ENCODE data around the gene BCL2L11. TPM values are rescaled to one million over a fixed set of nuclear protein-coding genes. Genes with fewer than 3 reads are reported as not detected.

Gene BCL2L11
- total and polyA plus RNA-seq, 7 donors, result 8.3 to 30.0 (median 16.0) TPM

GRCh38 chr2:111094691-111095090 is 26.0 kb upstream of the BCL2L11 start:
- Histone ChIP-seq H3K27ac (no peak overlapping the region), H3K4me1 (no peaks in the 10 kb centered on the region), H3K4me3 (no peak overlapping the region), H3K27me3 (no peaks in the 10 kb centered on the region), H3K9me3 (no peaks in the 10 kb centered on the region), H3K36me3 (no peaks in the 10 kb centered on the region)
- intact Hi-C loops (cut with DNase I), result no loop called here
- WGBS, 2 donors, result 92 to 97% methylated on average over 2 of the region's 2 CpGs
- DNase-seq, result no peak
- TF ChIP-seq, protein P1, sequence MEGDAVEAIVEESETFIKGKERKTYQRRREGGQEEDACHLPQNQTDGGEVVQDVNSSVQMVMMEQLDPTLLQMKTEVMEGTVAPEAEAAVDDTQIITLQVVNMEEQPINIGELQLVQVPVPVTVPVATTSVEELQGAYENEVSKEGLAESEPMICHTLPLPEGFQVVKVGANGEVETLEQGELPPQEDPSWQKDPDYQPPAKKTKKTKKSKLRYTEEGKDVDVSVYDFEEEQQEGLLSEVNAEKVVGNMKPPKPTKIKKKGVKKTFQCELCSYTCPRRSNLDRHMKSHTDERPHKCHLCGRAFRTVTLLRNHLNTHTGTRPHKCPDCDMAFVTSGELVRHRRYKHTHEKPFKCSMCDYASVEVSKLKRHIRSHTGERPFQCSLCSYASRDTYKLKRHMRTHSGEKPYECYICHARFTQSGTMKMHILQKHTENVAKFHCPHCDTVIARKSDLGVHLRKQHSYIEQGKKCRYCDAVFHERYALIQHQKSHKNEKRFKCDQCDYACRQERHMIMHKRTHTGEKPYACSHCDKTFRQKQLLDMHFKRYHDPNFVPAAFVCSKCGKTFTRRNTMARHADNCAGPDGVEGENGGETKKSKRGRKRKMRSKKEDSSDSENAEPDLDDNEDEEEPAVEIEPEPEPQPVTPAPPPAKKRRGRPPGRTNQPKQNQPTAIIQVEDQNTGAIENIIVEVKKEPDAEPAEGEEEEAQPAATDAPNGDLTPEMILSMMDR (IDR thresholded peaks at IDR 0.05), result no peak
- no peak for TF ChIP-seq POLR2A (IDR thresholded peaks at IDR 0.05)
- TF ChIP-seq EP300 (IDR thresholded peaks at IDR 0.05), result no peak
- TF ChIP-seq POLR2AphosphoS5 (IDR thresholded peaks at IDR 0.05), result no peak

GRCh38 chr2:111095434-111095833 is 25.3 kb upstream of the BCL2L11 start:
- no peak overlapping the region for H3K4me3 ChIP-seq
- H3K9me3 ChIP-seq, result no peaks in the 10 kb centered on the region
- H3K36me3 ChIP-seq, result no peaks in the 10 kb centered on the region
- no peak overlapping the region for H3K27ac ChIP-seq
- no peaks in the 10 kb centered on the region for H3K4me1 ChIP-seq
- TF ChIP-seq POLR2A (IDR thresholded peaks at IDR 0.05), result no peak
- TF ChIP-seq, protein P1 (IDR thresholded peaks at IDR 0.05), result no peak
- TF ChIP-seq POLR2AphosphoS5 (IDR thresholded peaks at IDR 0.05), result no peak
- no peak for TF ChIP-seq EP300 (IDR thresholded peaks at IDR 0.05)
- 95 to 96% methylated on average over 8 of the region's 8 CpGs for WGBS, 2 donors
- no peak for DNase-seq
- intact Hi-C loops (cut with DNase I), result no loop called here
- H3K27me3 ChIP-seq, result no peaks in the 10 kb centered on the region

DNA sequence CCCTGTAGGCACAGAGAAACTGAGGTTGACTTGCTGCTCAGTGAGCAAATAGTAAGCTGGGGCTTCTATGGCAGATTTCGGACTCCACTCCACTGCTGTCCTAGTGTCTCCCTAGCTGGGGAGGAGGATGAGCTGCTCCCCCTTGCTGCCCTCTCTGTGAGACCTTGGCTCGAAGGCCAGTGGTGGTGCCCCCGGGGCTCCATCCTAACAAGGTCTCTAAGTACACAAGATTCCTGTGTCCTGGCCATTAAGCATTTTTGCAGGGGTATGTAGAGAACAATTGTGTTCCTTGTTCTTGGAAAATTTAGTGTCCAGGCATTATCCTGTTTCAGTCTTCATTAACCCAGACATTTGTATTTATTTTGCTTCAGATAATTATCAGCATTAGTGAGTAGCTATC is 21.3 kb upstream of the BCL2L11 start:
- TF ChIP-seq POLR2A (IDR thresholded peaks at IDR 0.05) (no peak), POLR2AphosphoS5 (IDR thresholded peaks at IDR 0.05) (no peak), EP300 (IDR thresholded peaks at IDR 0.05) (no peak)
- TF ChIP-seq, protein P1 (IDR thresholded peaks at IDR 0.05), result no peak
- H3K36me3 ChIP-seq, result no peaks in the 10 kb centered on the region
- 90 to 92% methylated on average over 3 of the region's 3 CpGs for WGBS, 2 donors
- H3K9me3 ChIP-seq, result no peaks in the 10 kb centered on the region
- no peak overlapping the region for H3K27ac ChIP-seq
- no peak for DNase-seq
- intact Hi-C loops (cut with DNase I), result no loop called here
- H3K4me1 ChIP-seq, result no peaks in the 10 kb centered on the region
- H3K4me3 ChIP-seq, result no peak overlapping the region
- H3K27me3 ChIP-seq, result no peaks in the 10 kb centered on the region

DNA sequence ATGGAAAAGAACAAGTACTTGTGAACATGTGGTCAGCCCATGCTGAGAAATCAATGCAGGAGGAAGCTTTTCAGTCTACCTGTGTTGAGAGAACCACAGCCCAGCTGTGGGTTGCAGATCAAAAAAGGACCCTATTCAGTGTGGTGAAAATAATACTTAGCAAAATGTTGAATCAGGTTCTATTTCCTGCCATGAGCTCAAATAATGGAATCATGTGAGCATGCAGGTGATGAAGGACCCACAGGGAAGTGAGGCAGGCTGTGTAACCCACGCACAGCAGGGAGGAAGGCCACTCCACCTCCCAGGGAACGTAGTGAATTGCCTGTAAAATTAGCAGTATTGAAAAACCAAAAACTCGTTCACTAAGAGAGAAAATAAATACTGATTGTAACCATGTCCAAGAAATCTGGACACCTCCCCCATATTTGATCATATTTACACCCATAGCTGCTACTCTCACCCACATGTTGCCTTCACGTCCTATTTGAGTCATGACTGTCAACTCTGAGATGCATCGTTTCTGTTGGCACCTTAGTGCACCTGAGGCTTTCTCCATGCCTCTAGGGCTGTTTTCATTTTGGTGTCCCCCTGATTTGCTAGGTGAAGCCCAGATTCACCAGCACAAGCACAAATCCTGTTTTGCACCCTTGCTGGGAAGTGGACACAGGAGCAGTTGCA is 20.5 kb upstream of the BCL2L11 start:
- Histone ChIP-seq H3K27me3 (no peaks in the 10 kb centered on the region), H3K27ac (no peak overlapping the region), H3K36me3 (no peaks in the 10 kb centered on the region), H3K9me3 (no peaks in the 10 kb centered on the region), H3K4me3 (no peak overlapping the region), H3K4me1 (no peaks in the 10 kb centered on the region)
- WGBS, 2 donors, result 82 to 91% methylated on average over 5 of the region's 5 CpGs
- intact Hi-C loops (cut with DNase I), result no loop called here
- no peak for DNase-seq
- no peak for TF ChIP-seq POLR2A (IDR thresholded peaks at IDR 0.05)
- no peak for TF ChIP-seq POLR2AphosphoS5 (IDR thresholded peaks at IDR 0.05)
- no peak for TF ChIP-seq EP300 (IDR thresholded peaks at IDR 0.05)
- TF ChIP-seq, protein P1 (IDR thresholded peaks at IDR 0.05), result no peak

GRCh38 chr2:111100765-111101162 is 19.9 kb upstream of the BCL2L11 start:
- Histone ChIP-seq H3K36me3 (no peaks in the 10 kb centered on the region), H3K27ac (no peak overlapping the region), H3K27me3 (no peaks in the 10 kb centered on the region), H3K4me3 (no peak overlapping the region), H3K4me1 (no peaks in the 10 kb centered on the region), H3K9me3 (no peaks in the 10 kb centered on the region)
- intact Hi-C loops (cut with DNase I), result no loop called here
- TF ChIP-seq POLR2A (IDR thresholded peaks at IDR 0.05) (no peak), POLR2AphosphoS5 (IDR thresholded peaks at IDR 0.05) (no peak), EP300 (IDR thresholded peaks at IDR 0.05) (no peak)
- TF ChIP-seq, protein P1 (IDR thresholded peaks at IDR 0.05), result no peak
- WGBS, 2 donors, result 73 to 86% methylated on average over 5 of the region's 5 CpGs
- no peak for DNase-seq

Measured in sigmoid colon (tissue), 7 donors.